ENCODE results near the gene CNNM2. TPM values are rescaled to one million over a fixed set of nuclear protein-coding genes. Genes with fewer than 3 reads are reported as not detected.

Gene CNNM2
- total RNA-seq, 1 experiment from 2014 or later: 23.1 TPM

- Histone ChIP-seq H2AFZ (ENCODE audit: low read depth, low read length, poor library complexity, severe bottlenecking) (peak overlapping the region; percentile 92), H3K27me3 (ENCODE audit: insufficient read depth, low read length) (no peaks in the 10 kb centered on the region), H3K9ac (ENCODE audit: low read length) (peak overlapping the region; percentile 87), H3K4me2 (ENCODE audit: low read length) (peak overlapping the region; percentile 88), H3K4me1 (ENCODE audit: control insufficient read depth in 1 of 2, insufficient read depth in 2 of 2, low read length in 2 of 2) (peaks cover 12 to 24% of the 10 kb centered on the region in 2 experiments), H3K27ac (ENCODE audit: low read depth, low read length) (peak overlapping the region; percentile 77), H3K36me3 (ENCODE audit: control insufficient read depth in 1 of 2, insufficient read depth in 2 of 2, low read length in 2 of 2) (no peaks in the 10 kb centered on the region), H3K4me3 (replicated peaks in 1 of 2; ENCODE audit: low read depth in 1 of 2, low read length in 2 of 2) (peak overlapping the region; percentile 71 to 85), H3K9me2 (ENCODE audit: insufficient read depth) (no peaks in the 10 kb centered on the region), H3K9me3 (ENCODE audit: control insufficient read depth in 1 of 2, insufficient read depth in 1 of 2, low read depth in 1 of 2, low read length in 2 of 2) (no peaks in the 10 kb centered on the region), H3K79me2 (ENCODE audit: insufficient read depth, low read length) (peaks cover 26% of the 10 kb centered on the region), H4K20me1 (ENCODE audit: insufficient read depth) (no peaks in the 10 kb centered on the region)
- TF ChIP-seq ZBTB33 (IDR thresholded peaks at IDR 0.05; ENCODE audit: extremely low read depth, insufficient replicate concordance, low read length): no peak
- TF ChIP-seq YY1 (IDR thresholded peaks at IDR 0.05; ENCODE audit: extremely low read depth, insufficient replicate concordance, low read depth, low read length): no peak
- TF ChIP-seq ELF1 (IDR thresholded peaks at IDR 0.05; ENCODE audit: borderline replicate concordance, low read depth): no peak
- no peak for TF ChIP-seq REST (IDR thresholded peaks at IDR 0.05; ENCODE audit: low read depth)
- TF ChIP-seq EZH2 (IDR thresholded peaks at IDR 0.05): no peak
- no peak for TF ChIP-seq TCF7L2 (IDR thresholded peaks at IDR 0.05; ENCODE audit: borderline replicate concordance, extremely low read depth, insufficient read depth, insufficient read length)
- TF ChIP-seq SRF (IDR thresholded peaks at IDR 0.05; ENCODE audit: low read depth): no peak
- TF ChIP-seq ZNF274 (IDR thresholded peaks at IDR 0.05; ENCODE audit: low read depth, low read length): no peak
- TF ChIP-seq POLR2AphosphoS5 (IDR thresholded peaks at IDR 0.05; ENCODE audit: low read depth, low read length): no peak
- TF ChIP-seq EZH2phosphoT487 (IDR thresholded peaks at IDR 0.05; ENCODE audit: borderline replicate concordance): no peak
- no peak for TF ChIP-seq MAX (IDR thresholded peaks at IDR 0.05)
- TF ChIP-seq CEBPB (IDR thresholded peaks at IDR 0.05; ENCODE audit: low read depth): no peak
- TF ChIP-seq POLR2A (IDR thresholded peaks at IDR 0.05; ENCODE audit: borderline replicate concordance, extremely low read depth, insufficient read depth, insufficient read length): no peak
- TF ChIP-seq SIN3A (IDR thresholded peaks at IDR 0.05; ENCODE audit: low read depth): no peak
- no peak for TF ChIP-seq RAD21 (IDR thresholded peaks at IDR 0.05; ENCODE audit: low read depth)
- no peak for TF ChIP-seq ZFX (IDR thresholded peaks at IDR 0.05)
- TF ChIP-seq JUND (IDR thresholded peaks at IDR 0.05): no peak
- TF ChIP-seq CBX3 (IDR thresholded peaks at IDR 0.05; ENCODE audit: low read depth): no peak
- no peak for TF ChIP-seq FOSL1 (IDR thresholded peaks at IDR 0.05; ENCODE audit: low read depth)
- ChIA-PET CTCF (interaction anchor here (0.5 to 2.8 kb wide), 11 partner anchors 13 to 567 kb away, joined by 3 to 42 read pairs (median 10); no protein-coding TSS in a partner anchor), RAD21 (ENCODE audit: low non-redundant PET in 1 of 2, low total read pairs in 2 of 2, uncharacterized antibody in 2 of 2, unreplicated experiment in 2 of 2) (interaction anchor here (1.1 to 2.5 kb wide), 5 partner anchors 144 to 326 kb away, joined by 3 to 29 read pairs (median 3); partner anchors contain the start of gene ARL3 (in 1 of the 2)), POLR2A (interaction anchor here (1.0 to 1.3 kb wide), 2 partner anchors 135 to 143 kb away, joined by 3 to 5 read pairs; no protein-coding TSS in a partner anchor)
- no TSS peak for BruUV-seq (replicated peaks)
- DNase-seq (ENCODE audit: low read depth, low spot score) (no peak), ATAC-seq (no peak)
- intact Hi-C loops (cut with micrococcal nuclease): loop anchor here (1.0 to 5.0 kb wide), 2 partner anchors 192 to 477 kb away; partner anchors contain the start of genes ATP5MK and PDCD11
Measured at GRCh38 chr10:102918817-102919245, 737 bp downstream of the CNNM2 start.
